HepG2 (cell line): ENCODE measurements around the gene TRIM42. TPM values are rescaled to one million over a fixed set of nuclear protein-coding genes. Genes with fewer than 3 reads are reported as not detected.

Source experiments
- ATAC-seq: fragments of 200-7000 bp; cut with Tn5 transposase; 3 replicates; pipeline ENCODE4 v1.9.1; 2020; ENCODE audit warnings: mild to moderate bottlenecking, moderate library complexity
- BruUV-seq: library from RNA; stranded (reverse); fragments of 400-500 nt; replicated peaks from 2 replicates; lab custom pipeline; 2021; lab: Mats Ljungman, UMichigan
- CTCF ChIA-PET: fragments of 300-600 bp; formaldehyde crosslinking; extraction: SDS; loops from one replicate; lab custom pipeline; 2021; ENCODE audit warnings: low total read pairs, inconsistent platforms, low intra/inter-chr PET ratio; lab: Yijun Ruan, JAX
- POLR2A ChIA-PET: fragments of 350-600 bp; sonication (Branson Sonifier 250); formaldehyde crosslinking; loops from one replicate; lab custom pipeline; 2020; ENCODE audit warnings: antibody characterized with exemption, inconsistent platforms; lab: Yijun Ruan, JAX
- DNase-seq: peaks from one replicate; pipeline ENCODE4 v3.0.0-alpha.2; 2015; ENCODE audit warnings: low spot score
- FAIRE-seq: peaks from 3 replicates; lab custom pipeline; 2011; peaks lifted over from hg19 to GRCh38; lab: Jason Lieb, UNC
- H2AFZ ChIP-seq: one replicate; pipeline ENCODE4 v1.6.1; 2011; ENCODE audit warnings: low read length, inconsistent platforms
- H3K27ac ChIP-seq: fragments of 300-600 bp; 3 replicates; pipeline ENCODE4 v1.8.0; 2011; ENCODE audit warnings: mixed run types, mild to moderate bottlenecking, mixed read lengths, low read length, inconsistent platforms; ENCODE audit not compliant: insufficient read depth; ENCODE audit errors: extremely low read length
- H3K27me3 ChIP-seq, 2 experiments: fragments of 200-600 bp in 1 of 2; 2 replicates in 1 of 2; 3 replicates in 1 of 2; pipeline versions ENCODE4 v1.6.0 to v1.8.0; 2011; ENCODE audit warnings: low read length in 2 of 2, mild to moderate bottlenecking in 2 of 2, moderate library complexity in 2 of 2, inconsistent platforms in 1 of 2; ENCODE audit not compliant: insufficient read depth in 2 of 2, control insufficient read depth in 1 of 2
- H3K36me3 ChIP-seq, 2 experiments: fragments of 200-600 bp in 1 of 2; replicated peaks in 1 of 2; 2 replicates in 1 of 2; 3 replicates in 1 of 2; pipeline versions ENCODE4 v1.5.1 to v1.8.0; 2011; ENCODE audit warnings: low read length in 2 of 2, inconsistent platforms in 1 of 2; ENCODE audit not compliant: insufficient read depth in 2 of 2, control insufficient read depth in 1 of 2
- H3K4me1 ChIP-seq: 2 replicates; pipeline ENCODE4 v1.5.1; 2012; ENCODE audit warnings: low read length, inconsistent platforms; ENCODE audit not compliant: insufficient read depth
- H3K4me2 ChIP-seq: 2 replicates; pipeline ENCODE4 v1.6.0; 2011; ENCODE audit warnings: low read depth, low read length, inconsistent platforms
- H3K4me3 ChIP-seq, 3 experiments: fragments of 200-600 bp in 1 of 3; sonication (generic), shearing (Covaris generic) in 1 of 3; replicated peaks in 1 of 3; 2 replicates each; pipeline ENCODE4 v1.5.1; 2011 to 2016; ENCODE audit warnings: low read length in 3 of 3, inconsistent platforms in 2 of 3, low read depth in 2 of 3, mild to moderate bottlenecking in 2 of 3, control low read depth in 1 of 3, mixed read lengths in 1 of 3; ENCODE audit not compliant: insufficient read depth in 1 of 3
- H3K79me2 ChIP-seq: one replicate; pipeline ENCODE4 v1.6.1; 2011; ENCODE audit warnings: low read length, inconsistent platforms; ENCODE audit not compliant: insufficient read depth
- H3K9ac ChIP-seq: 2 replicates; pipeline ENCODE4 v1.6.0; 2011; ENCODE audit warnings: mild to moderate bottlenecking, low read depth, low read length, inconsistent platforms; ENCODE audit not compliant: insufficient read depth
- H3K9me3 ChIP-seq: 2 replicates; pipeline ENCODE4 v1.5.1; 2012; ENCODE audit warnings: mild to moderate bottlenecking, low read length
- H4K20me1 ChIP-seq: 2 replicates; pipeline ENCODE4 v1.6.0; 2011; ENCODE audit warnings: inconsistent platforms, mild to moderate bottlenecking, low read length, moderate library complexity; ENCODE audit not compliant: insufficient read depth
- ADNP ChIP-seq: sonication (generic); formaldehyde crosslinking; IDR thresholded peaks from 2 replicates; pipeline ENCODE4 v1.4.0; 2020; ENCODE audit warnings: missing genetic modification reagents
- BRD4 ChIP-seq: sonication (generic); formaldehyde crosslinking; IDR thresholded peaks from 2 replicates; pipeline ENCODE4 v1.4.0; 2020; ENCODE audit warnings: missing genetic modification reagents
- CERS6 ChIP-seq: sonication (generic); formaldehyde crosslinking; IDR thresholded peaks from 2 replicates; pipeline ENCODE4 v1.5.0; 2020; ENCODE audit warnings: missing genetic modification reagents
- ELF1 ChIP-seq: sonication (generic); formaldehyde crosslinking; IDR thresholded peaks from 2 replicates; pipeline ENCODE4 v1.4.0; 2020; ENCODE audit warnings: missing genetic modification reagents
- FOXC1 ChIP-seq: sonication (generic); formaldehyde crosslinking; IDR thresholded peaks from 2 replicates; pipeline ENCODE4 v1.8.0; 2022; ENCODE audit warnings: mild to moderate bottlenecking, missing genetic modification reagents, borderline replicate concordance
- FOXP1 ChIP-seq, 2 experiments: fragments of 450-650 bp in 1 of 2; IDR thresholded peaks; 2 replicates each; pipeline ENCODE4 v1.6.1; 2017 to 2018; ENCODE audit warnings: antibody characterized with exemption in 1 of 2
- XRCC5 ChIP-seq: fragments of 200-400 bp; formaldehyde crosslinking; optimal IDR thresholded peaks from 2 replicates; pipeline ENCODE3; 2017; ENCODE audit warnings: mild to moderate bottlenecking, low read length
- ZBTB38 ChIP-seq: sonication (generic); formaldehyde crosslinking; IDR thresholded peaks from 2 replicates; pipeline ENCODE4 v1.5.1; 2020; ENCODE audit warnings: mild to moderate bottlenecking, missing genetic modification reagents
- ZNF264 ChIP-seq: sonication (generic); formaldehyde crosslinking; IDR thresholded peaks from 2 replicates; pipeline ENCODE4 v1.4.0; 2020; ENCODE audit warnings: missing genetic modification reagents
- ZNF292 ChIP-seq: sonication (generic); formaldehyde crosslinking; IDR thresholded peaks from 2 replicates; pipeline ENCODE4 v1.8.1; 2022; ENCODE audit warnings: mild to moderate bottlenecking, low read depth, missing genetic modification reagents, borderline replicate concordance
- ZNF30 ChIP-seq: sonication (generic); formaldehyde crosslinking; IDR thresholded peaks from 2 replicates; pipeline ENCODE4 v1.5.0; 2020; ENCODE audit warnings: mild to moderate bottlenecking, missing genetic modification reagents
- ZNF740 ChIP-seq: sonication (generic); formaldehyde crosslinking; IDR thresholded peaks from 2 replicates; pipeline ENCODE4 v1.4.0; 2020; ENCODE audit warnings: missing genetic modification reagents
- ZNF768 ChIP-seq: sonication (generic); formaldehyde crosslinking; IDR thresholded peaks from 2 replicates; pipeline ENCODE4 v1.4.0; 2020; ENCODE audit warnings: missing genetic modification reagents
- WGBS: methylation state at CpG from one replicate; pipeline ENCODE4 v1.1.6; 2017; ENCODE audit warnings: low lambda C conversion rate; 5-methylcytosine and 5-hydroxymethylcytosine counted together
- in situ Hi-C: cut with HindIII; loops from 2 replicates; pipeline ENCODE4 v1.10.0; 2017; ENCODE audit warnings: low pct_unique_long_range_greater_than_20kb; ENCODE audit not compliant: extremely low pct_ligation_motif_present
- intact Hi-C: fragments of 100-400 bp; cut with micrococcal nuclease; formaldehyde crosslinking; loops from one replicate; pipeline ENCODE4 v1.10.0; 2022; ENCODE audit not compliant: unreplicated experiment
- polyA plus RNA-seq, 8 experiments: library from polyadenylated mRNA; depleted of rRNA in 3 of 8; stranded (reverse) in 7 of 8; unstranded in 1 of 8; fragments of >200 nt; fragmentation: Illumina TruSeq in 4 of 8; extraction: Trizol in 4 of 8; gene quantifications; 2 replicates each; pipeline versions ENCODE4 v1.2.1 to v1.2.3, GENCODE V29; 2011 to 2016; ENCODE audit warnings: low read depth in 4 of 8, missing spikeins in 1 of 8, mixed read lengths in 1 of 8; ENCODE audit not compliant: insufficient read depth in 1 of 8
- total RNA-seq, 5 experiments: library from RNA; depleted of rRNA; stranded (reverse); fragments of >200 nt; fragmentation: Illumina TruSeq; extraction: Trizol; gene quantifications; 2 replicates each; pipeline ENCODE4 v1.2.3, GENCODE V29; 2016; ENCODE audit warnings: low read depth in 1 of 5

Gene TRIM42
- total and polyA plus RNA-seq, 2 of the 13 experiments (the other 11 are each of a cell fraction or from before 2014, with no cell fraction given): not detected

- POLR2A ChIA-PET: interaction anchor here (1.6 to 6.4 kb wide), 2 partner anchors 8 to 24 kb away, joined by 10 to 76 read pairs; no protein-coding TSS in a partner anchor
- H3K9ac ChIP-seq: no peak overlapping the region
- intact Hi-C loops: no loop called here
- H4K20me1 ChIP-seq: no peaks in the 10 kb centered on the region
- no peaks in the 10 kb centered on the region for H3K27me3 ChIP-seq
- no peak overlapping the region for H2AFZ ChIP-seq
- WGBS: 95% methylated on average over 1 of the region's 1 CpG
- peaks cover 8% of the 10 kb centered on the region; the same call in 1 of the 2 replicates for H3K9me3 ChIP-seq
- BruUV-seq: no TSS peak
- no peak for FAIRE-seq
- H3K4me3 ChIP-seq: no peak overlapping the region
- peaks cover 53% of the 10 kb centered on the region for H3K4me1 ChIP-seq
- H3K79me2 ChIP-seq: no peaks in the 10 kb centered on the region
- in situ Hi-C loops: loop anchor here (10.0 kb wide), 1 partner anchor 241 kb away; the partner anchor contains the start of gene SLC25A36
- TF ChIP-seq FOXP1 (IDR thresholded peaks at IDR 0.05) (no peak), FOXP1 (CRISPR knock-in tag; IDR thresholded peaks at IDR 0.05) (no peak)
- TF ChIP-seq, all 625 proteins: peak for 0
- Histone ChIP-seq H3K4me2 (no peak overlapping the region), H3K36me3 (no peaks in the 10 kb centered on the region), H3K27ac (no peak overlapping the region)
- CTCF ChIA-PET: no interaction called here
- DNase-seq (no peak), ATAC-seq (no peak)
Observed at GRCh38 chr3:140703496-140703895, 25.6 kb downstream of the TRIM42 start.

GRCh38 chr3:140704733-140705132, 26.9 kb downstream of the TRIM42 start:
- H3K36me3 ChIP-seq: no peaks in the 10 kb centered on the region
- ChIA-PET CTCF (no interaction called here), POLR2A (interaction anchor here (6.4 kb wide), 1 partner anchor 23 kb away, joined by 76 read pairs; no protein-coding TSS in a partner anchor)
- H2AFZ ChIP-seq: no peak overlapping the region
- no peaks in the 10 kb centered on the region for H3K27me3 ChIP-seq
- DNase-seq (no peak), ATAC-seq (no peak), FAIRE-seq (no peak)
- no peak overlapping the region for H3K4me2 ChIP-seq
- peaks cover 47% of the 10 kb centered on the region for H3K4me1 ChIP-seq
- no peak overlapping the region for H3K9ac ChIP-seq
- H3K4me3 ChIP-seq: no peak overlapping the region
- no peaks in the 10 kb centered on the region for H3K79me2 ChIP-seq
- no peaks in the 10 kb centered on the region for H4K20me1 ChIP-seq
- no peak overlapping the region for H3K27ac ChIP-seq
- intact Hi-C loops: no loop called here
- H3K9me3 ChIP-seq: peaks cover 8% of the 10 kb centered on the region; the same call in 1 of the 2 replicates
- no TSS peak for BruUV-seq
- 100% methylated on average over 1 of the region's 1 CpG for WGBS
- in situ Hi-C loops: loop anchor here (10.0 kb wide), 1 partner anchor 240 kb away; the partner anchor contains the start of gene SLC25A36
- no peak for TF ChIP-seq BRD4 (CRISPR knock-in tag)
- TF ChIP-seq ZNF292: no peak
- TF ChIP-seq FOXC1: no peak
- TF ChIP-seq ZNF30 (CRISPR knock-in tag): no peak
- TF ChIP-seq ELF1 (CRISPR knock-in tag): no peak
- TF ChIP-seq ZNF740 (CRISPR knock-in tag): no peak
- no peak for TF ChIP-seq ZNF264 (CRISPR knock-in tag)
- TF ChIP-seq CERS6 (CRISPR knock-in tag): no peak
- TF ChIP-seq ZNF768: no peak
- no peak for TF ChIP-seq XRCC5
- TF ChIP-seq ADNP (CRISPR knock-in tag): no peak
- no peak for TF ChIP-seq ZBTB38 (CRISPR knock-in tag)
